ENCODE data around the gene UNC93A.
A peak's percentile ranks its signal among the peaks of the same experiment; 100 is the strongest.
"Not testable (repeated sequence)": the region's sequence is repeated elsewhere in the genome, so short reads cannot be mapped to it uniquely, and the experiment has no call there.

The UNC93A gene

DNA sequence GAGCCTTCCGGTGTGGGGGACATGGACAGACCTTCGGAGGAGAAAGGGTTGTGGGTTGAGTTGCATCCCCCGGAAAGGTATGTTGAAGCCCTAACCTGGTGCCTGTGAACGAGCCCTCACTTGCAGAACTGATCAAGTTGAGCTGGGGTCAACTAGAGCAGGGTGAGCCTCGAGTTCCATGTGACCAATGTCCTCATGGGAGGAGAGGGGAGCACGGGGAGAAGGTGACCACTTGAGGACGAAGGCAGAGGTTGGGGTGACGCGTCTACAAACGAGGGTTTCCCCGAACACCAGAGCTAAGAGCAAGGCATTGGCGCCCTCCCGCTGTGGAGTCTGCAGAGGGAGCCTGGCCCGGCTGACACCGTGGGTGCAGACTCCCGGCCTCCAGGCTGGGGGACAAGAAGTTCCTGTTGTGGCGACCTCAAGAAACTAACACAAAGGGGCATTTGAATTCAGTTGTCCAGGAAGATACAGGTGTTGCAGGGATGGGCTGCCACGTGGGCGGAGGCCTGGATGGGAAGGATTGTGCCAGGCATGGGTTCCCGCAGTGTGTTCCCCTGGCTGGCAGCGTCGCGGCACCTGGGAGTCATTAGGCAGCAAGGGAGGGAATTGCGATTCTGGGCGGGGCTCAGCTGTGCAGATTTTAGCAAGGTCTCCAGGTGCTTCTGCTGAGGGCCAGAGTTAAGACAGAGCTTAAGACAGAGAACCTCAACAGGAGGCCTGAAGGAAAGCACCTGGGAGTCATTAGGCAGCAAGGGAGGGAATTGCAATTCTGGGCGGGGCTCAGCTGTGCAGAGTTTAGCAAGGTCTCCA lies 20.4 kb upstream of the UNC93A start:
- no peak for DNase-seq (ENCODE audit: low read depth in 1 of 2, low spot score in 1 of 2)

DNA sequence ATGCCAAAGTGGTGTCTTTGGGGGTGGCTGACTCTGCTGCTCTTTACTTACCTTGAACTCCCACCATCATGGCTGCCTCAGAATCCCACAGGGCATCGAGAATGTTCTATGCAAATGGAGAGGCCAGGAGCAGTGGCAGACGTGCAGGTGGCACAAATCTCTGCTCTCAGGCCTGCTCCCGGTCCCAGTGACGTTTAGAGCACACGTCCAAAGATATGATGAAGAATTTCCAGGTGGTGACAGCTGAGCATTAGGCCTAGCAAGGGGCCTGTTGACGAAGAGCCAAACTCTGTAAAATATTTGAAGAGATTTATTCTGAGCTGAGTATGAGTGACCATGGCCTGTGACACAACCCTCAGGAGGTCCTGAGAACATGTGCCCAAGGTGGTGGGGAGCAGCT lies 19.0 kb upstream of the UNC93A start:
- DNase-seq (ENCODE audit: low read depth in 1 of 2, low spot score in 1 of 2) = no peak

DNA sequence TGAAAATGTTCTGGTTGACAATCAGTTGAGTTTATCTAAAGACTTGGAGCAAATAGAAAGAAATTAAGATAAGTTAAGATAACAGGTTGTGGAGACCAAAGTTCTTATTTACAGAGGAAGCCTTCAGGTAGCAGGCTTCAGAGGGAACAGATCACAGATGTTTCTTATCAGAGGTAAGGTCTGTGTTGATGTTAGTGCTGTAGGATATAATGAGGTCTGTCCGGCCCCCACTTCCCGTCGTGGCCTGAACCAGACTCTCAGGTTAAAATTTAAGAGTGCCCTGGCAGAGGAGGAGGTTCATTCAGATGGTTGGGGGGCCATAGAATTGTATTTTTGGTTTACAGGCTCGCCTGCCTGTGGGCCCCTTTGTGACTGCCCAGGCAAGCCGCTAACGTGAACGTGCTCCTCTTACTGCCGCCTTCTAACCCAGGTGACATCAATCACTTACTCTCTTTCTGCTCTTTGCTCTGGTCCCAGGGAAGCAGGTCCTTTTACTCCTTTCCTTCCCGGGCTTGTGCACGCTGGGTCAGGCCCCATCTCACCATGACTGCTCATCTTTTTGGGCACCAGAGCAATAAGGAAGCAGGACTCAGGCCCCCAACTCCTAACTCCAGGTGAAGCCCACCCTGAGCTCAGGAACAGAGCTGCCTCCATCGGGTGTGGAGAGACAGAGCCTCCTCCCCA lies 18.3 kb upstream of the UNC93A start:
- no peak for DNase-seq (ENCODE audit: low read depth in 1 of 2, low spot score in 1 of 2)

DNA sequence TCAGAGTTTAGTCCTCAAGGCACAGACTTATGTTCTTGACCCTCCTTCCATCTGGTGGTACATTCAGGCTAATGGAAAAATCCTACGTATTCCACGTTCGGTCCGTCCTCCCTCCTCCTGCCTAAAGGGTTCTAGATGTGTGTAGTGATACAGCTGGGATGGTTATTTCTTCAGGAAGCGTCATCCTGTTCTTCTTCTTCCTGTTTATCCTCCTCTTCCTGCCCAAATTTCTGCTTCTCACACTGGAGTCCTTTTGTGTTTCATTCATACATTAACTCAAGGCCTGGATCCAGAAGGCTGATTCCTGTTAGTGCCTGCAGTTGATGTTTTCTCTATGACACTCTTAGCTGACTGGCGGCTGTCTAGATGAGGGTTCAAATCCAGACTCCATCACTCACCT lies 16.8 kb upstream of the UNC93A start:
- no peak for DNase-seq (ENCODE audit: low read depth in 1 of 2, low spot score in 1 of 2)

DNA sequence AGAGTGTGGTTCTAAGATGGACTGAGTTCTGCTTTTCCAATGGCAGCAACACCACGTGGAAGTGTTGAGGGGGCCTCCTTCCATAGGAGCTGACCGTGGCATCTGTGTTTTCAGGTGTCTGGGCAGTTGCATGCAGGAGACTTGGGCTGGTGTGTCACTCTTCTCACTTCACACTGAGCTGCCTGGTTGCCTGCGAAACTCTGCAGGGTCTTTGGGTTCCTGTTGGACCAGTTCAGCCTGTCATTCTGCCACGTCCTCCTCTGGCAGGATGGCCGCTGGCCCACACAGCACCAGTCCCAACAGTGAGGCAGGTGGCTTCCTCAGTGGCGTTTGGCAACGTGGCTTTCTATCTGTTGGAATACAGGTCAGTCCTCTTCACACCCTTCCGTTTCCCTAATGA lies 16.1 kb upstream of the UNC93A start:
- no peak for DNase-seq (ENCODE audit: low read depth in 1 of 2, low spot score in 1 of 2)

DNA sequence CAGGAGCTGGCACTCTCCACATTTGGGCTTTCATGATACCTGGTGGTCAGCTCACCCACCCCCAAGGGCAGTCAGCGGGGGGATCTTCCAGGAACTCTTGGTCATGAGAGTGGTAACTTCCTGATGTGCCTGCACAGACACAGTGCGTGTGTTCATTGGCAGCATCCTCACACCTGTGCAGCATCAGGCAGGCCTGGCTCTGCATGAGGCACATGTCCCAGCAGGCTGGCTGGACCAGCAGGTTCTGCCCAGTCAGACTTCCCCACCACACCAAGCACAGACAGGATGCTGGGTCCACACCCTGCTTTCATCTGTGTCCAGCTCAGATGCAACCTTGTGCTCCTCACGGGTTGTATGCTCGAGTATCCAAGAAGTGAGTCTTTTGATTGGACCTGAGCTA lies 15.7 kb upstream of the UNC93A start:
- DNase-seq (ENCODE audit: low read depth in 1 of 2, low spot score in 1 of 2) = no peak

DNA sequence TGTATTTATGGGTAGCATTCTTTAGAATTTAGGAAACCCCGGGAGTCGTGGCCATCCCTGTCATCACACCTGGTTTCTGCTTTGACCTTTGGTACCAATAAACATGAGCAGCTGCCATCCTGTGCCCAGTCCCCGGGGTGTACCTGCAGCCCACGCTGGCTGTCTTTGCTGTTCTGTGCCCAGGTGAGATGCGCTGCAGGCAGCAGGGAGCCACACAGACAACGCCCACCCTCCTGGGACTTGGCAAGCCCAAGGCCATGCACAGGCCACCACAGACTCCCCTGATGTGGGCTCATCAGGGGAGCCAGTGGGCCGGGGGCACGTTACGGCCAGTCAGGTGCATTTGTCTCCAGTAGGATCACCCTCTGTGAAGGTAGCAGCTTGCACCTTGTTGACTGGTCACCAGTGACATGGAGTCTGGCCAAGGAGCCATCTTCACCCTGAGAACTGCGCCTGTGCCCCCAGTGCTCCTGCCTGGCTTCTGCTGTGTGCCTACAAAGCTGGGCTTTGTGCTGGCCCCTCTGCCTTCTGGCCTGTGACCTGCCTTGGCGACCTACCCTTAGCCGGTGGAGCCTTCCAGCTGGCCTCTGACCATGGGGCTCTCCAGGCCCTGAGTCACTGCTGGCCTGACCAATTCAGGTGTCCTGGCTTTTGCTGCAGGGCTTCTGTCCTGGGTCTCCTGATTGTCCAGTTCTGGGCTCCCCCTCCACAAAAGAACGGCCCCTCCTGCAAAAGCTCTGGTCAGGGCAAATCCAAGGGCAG lies 14.2 kb upstream of the UNC93A start:
- DNase-seq (ENCODE audit: low read depth in 1 of 2, low spot score in 1 of 2) = no peak

DNA sequence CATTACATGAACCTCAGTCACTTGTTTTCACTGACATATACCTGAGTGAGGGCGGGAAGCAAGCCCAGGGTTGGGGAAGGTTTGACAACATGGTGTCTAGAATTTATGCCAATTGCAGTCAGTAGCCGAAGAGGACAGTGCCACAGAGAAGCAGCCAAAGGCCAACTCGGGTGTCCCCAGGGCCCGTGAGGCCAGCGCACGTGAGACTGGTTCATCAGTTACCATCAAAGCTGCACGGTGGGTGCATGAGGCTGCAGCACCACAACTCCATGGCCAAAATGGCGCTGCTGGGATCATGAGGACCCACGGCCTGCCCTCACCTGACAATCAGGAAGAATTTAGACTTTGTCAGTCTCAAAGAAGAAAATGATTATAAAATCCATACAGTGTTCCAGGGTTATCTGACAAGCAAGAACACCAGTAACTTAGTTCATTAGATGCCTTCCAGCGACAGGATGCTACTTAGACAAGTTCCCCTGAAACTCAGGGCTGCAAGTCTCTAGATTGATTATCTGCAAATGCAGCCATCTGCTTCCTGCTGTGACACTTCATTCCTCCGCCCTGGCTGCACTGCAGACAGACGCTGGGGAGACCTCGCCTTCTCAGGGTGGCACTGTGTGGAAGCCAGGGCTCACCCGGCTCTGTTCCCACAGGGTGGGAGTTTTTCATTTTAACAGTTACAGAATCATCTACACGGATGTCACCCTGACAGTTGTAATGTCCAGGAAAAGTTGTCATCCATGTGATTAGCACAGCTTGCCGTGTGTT lies 12.8 kb upstream of the UNC93A start:
- not testable (repeated sequence) for DNase-seq (ENCODE audit: low read depth in 1 of 2, low spot score in 1 of 2)

DNA sequence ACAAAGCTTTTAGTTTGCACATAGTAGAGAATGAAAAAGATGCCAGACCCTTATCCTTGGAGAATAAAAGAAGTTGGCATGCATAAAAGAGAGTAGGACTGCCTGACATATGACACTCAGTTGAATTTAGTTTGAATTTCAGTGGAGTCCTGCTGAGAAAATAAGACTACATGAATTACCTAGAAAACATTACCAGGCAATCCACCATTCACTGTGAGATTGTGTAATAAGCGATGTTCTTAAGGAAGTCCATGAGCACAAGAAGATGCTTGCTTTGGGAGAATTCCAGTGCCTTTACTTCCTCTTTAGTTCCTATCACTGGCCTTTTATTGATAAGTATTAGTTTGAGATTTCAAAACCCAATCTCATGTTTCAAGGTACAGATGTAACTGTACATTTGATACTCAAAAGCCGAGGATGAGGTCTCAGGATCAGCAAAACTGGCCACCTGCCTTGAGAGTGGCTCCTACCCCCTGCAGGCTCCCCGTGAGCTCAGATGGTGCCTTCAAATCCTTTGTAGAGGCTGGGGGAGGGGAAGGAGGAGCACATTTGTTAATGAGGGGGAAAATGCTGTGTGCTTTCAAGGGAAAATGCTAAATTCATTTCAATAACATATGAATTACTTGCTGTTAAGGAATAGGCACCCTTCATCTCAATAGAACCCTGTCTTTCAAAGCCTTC lies 11.2 kb upstream of the UNC93A start:
- DNase-seq (ENCODE audit: low read depth in 1 of 2, low spot score in 1 of 2) = no peak

DNA sequence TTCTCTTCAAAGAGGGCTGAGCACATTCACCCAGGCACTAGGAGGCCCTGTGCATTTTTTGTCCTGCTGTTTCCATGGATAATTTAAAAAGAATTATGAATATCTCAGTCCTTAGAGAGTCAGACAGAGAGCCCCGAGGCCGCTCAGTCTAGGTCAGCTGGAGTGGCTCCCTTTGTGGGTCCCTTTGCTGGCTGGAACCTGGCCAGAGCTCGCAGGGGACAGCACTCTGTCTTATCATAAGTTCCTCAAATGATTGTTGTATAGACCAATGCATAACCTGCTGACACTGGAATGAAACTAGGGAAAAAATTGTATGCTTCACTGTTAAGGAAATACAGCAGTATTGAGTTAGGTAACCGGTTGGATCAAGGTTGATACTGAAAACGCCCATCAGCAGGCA lies 10.6 kb upstream of the UNC93A start:
- not testable (repeated sequence) for DNase-seq (ENCODE audit: low read depth in 1 of 2, low spot score in 1 of 2)

DNA sequence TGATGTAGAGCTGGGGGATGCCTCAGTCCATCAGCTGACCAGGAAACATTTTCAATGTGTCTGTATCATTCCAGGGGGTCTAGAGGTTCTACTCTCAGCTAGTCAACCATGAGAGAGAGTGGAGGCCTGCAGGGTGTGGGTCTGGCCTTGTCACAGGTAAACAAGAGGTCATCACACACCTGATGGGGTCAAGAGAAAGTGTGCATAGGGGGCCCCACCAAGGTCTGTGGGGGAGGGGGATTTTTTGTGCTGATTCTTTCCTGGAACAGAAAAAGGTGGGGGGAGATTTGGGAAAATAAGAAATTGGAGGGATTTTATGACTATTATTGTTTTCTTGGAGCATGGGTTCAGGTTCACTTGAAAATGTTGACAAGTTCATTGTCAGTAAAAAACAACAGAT lies 8.9 kb upstream of the UNC93A start:
- DNase-seq (ENCODE audit: low read depth in 1 of 2, low spot score in 1 of 2) = no peak

DNA sequence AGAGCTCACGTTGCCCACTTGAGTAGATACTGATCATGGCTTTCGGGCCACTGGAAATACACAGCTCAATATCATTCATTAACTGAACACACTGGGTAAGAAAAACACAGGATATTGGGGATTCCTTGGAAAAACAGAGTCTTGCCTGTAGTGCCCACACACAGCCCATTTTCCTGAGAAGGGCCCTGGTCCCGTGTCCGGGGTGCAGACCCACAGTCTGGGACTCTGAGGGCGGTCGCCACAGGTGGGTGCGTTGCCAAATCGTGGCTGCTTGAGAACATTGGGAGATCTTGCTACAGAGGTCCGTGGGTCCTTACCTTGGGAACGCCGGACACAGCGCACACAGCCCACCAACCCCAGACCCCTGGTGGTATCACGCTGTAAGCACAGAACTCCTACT lies 6.5 kb upstream of the UNC93A start:
- not testable (repeated sequence) for DNase-seq (ENCODE audit: low read depth in 1 of 2, low spot score in 1 of 2)

DNA sequence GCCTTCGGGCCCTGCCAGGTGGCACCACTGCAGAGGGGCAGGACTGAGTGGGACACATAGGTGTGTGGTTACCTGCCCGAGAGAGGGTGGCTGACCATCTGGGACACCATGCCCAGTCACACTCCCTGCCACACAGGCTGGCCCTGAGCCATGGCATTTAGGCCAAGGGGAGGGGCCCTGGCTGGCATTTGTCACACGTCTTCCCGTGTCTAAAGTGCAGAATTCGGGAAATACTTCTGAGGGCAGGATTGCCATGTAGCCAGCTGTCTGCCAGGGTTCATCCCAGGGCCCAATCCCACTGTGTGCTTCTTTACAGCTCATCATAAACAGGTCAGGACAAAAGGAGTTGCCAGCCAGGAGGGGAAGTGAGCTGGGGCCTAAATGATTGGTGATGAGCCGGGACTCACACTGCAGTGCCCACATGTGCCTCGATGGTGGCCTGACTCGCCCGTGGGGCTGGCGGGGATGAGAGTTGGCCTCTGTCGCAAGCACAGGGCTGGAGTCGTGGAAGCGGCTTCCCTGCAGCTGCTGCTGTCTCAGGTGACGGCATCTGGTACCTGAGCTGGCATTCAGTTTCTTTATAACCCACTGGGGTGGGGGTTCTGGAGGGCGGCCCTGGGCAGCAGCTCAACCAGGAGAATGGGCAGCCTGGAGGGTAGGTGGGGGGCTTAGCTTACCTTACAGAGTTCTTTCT lies 5.9 kb upstream of the UNC93A start:
- DNase-seq (ENCODE audit: low read depth in 1 of 2, low spot score in 1 of 2) = no peak

DNA sequence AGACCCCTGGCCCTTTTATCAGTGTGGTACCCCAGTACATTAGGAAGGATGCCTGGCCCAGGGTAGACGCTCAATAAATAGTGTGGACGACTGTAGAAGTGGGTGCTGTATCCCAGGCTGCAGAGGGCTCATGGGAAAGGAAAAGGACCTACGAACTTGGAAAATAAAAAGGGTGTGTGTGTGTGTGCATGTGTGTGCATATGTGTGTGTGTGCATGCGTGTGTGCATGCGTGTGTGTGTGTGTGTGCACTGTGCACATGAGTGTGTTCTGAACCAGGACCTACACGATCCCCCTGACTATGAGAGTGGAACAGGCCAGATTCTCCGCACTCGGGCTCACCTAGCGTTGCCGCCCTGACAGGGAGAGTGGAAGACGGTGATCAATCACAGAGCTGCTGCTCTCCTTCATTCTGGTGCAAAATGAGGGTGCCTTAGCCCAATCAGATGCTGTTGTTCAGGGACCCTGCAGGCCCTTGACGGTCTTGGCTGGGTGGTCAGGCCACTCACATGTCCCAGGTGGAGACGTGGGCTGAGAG lies 3.5 kb upstream of the UNC93A start:
- DNase-seq (ENCODE audit: low read depth in 1 of 2, low spot score in 1 of 2) = no peak

DNA sequence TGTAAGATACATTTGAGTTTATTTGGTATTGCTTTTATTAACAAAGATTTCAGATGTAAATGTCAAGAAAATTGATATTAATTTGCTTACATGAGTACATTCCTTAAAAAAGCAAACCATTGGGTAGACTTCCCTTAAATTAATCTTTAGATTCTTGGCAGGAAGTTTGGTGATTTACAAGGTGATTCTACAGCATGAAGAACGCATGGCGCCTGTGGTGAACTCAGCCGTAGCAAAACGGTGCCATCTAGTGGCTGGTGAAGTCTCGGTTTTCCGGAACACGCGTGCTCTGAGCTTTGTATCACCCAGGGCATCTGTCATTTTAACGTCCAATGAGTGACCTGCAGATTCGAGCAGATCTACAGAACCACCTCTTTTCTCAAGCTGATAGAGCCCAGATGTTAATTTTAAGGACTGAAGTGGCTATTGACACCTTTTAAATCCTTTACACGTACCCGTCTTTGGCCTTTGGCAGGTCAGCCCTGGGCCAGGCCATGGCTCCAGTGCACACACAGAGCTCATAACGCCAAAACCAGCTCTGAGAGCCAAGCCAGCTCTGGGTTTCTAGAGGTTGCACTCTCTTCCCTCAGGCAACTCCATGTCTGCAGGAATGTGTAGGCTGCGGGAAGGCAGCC lies 2.4 kb upstream of the UNC93A start:
- DNase-seq (ENCODE audit: low read depth in 1 of 2, low spot score in 1 of 2) = peak in 1 of 2 donors; percentile 5

DNA sequence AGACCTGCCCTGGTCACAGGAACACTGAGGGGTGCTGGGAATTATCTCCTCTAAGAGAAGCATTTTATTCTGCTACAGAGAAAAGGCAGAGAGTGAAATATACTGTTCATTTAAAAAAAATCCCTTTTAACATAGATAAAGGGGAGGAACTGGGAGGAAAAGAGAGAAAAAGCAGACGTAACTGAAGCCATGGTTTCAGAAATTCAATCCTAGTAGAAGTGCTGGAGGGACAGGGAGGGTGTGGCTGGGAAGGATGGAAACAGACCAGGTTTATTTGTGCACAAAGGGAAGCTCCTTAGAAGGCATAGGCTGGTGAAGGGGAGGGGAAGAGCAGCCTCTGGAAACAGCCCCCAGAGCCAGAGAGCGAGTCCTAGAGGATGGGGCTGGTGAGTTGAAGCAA lies 1.8 kb upstream of the UNC93A start:
- not testable (repeated sequence) for DNase-seq (ENCODE audit: low read depth in 1 of 2, low spot score in 1 of 2)

DNA sequence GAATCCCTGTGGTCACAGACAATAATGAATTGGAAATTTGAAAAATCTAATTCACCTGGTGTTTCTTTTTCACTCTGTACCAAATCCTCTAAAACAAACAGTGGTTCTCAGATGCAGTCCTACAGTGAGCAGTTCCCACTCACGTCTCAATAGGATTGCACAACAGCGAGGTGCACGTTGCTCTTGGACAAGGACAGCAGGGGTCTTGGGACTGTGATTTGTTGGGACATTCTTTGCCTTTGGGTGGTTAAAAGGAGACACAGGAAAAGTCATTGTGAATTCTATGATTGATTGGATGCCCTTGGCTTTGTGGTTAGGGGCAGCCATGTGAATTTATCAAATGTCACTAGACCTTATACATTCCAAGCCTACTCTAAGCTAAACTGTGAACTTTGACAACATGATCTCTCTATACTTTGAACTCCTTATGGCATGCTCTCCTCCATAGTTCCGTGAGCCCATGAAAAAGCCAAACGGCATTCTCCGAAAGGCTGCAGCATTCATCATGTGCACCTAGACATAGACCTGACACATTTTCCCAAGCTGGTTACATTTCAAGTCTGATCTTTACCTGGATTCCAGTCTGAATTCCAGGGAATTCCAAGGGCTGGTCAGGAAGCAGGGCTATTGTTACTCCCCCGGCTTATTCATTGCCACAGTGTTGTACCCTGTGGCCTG lies 647 bp downstream of the UNC93A start:
- DNase-seq (ENCODE audit: low read depth in 1 of 2, low spot score in 1 of 2) = no peak

DNA sequence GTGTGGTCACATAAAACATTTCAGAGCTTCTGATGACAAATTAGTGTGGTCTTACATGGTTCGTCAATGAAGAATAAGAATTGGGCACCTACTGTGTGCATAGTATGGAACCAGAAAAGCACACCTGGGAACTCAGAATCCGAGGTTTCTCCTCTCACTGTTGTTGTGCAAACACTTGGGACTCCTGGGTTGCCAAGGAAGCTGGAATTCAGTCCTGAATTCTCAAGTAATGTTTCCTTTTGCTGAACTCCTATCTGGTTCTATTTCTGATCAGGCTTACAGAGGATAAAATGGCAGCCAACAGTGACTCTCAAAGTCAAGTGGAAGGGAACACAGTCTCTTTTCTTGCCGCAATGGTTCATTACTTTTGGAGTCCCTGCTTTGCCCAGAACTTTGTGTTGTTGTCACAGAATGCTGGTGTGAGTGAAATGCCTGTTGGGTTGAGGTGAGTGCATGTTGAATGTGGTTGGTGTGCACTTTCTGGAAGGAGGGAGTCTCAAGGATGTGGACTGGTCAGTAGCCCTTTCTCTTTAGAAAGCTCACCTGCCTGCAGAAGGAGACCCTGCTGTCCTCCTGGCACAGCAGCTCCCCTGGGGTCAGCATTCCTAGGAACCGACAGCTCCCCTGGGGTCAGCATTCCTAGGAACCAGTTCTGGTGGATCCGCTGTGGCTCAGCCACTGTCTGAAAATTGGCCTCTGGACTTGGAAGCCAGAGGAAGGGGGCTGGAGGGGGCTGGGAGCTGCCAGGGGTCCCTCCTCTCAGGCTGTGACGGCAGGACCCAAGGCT lies 1.4 kb downstream of the UNC93A start:
- DNase-seq (ENCODE audit: low read depth in 1 of 2, low spot score in 1 of 2) = no peak

All from stimulated activated CD4-positive, alpha-beta T cell treated with anti-CD3 and anti-CD28 coated beads, Interleukin-15, amount 100 ng/mL, for 1 hour (primary cell).